Suprapubic skin (tissue), 4 donors: ENCODE results near the gene PSME3IP1.

Experiments used
- CTCF ChIP-seq, 2 donors: fragments of 200-600 bp in 1 of 2; fragments of 450-650 bp in 1 of 2; sonication (generic) in 1 of 2; IDR thresholded peaks; one replicate each; pipeline ENCODE4 v1.5.1; 2016 to 2019; ENCODE audit warnings: antibody characterized with exemption in 2 of 2, mild to moderate bottlenecking in 1 of 2, moderate library complexity in 1 of 2
- POLR2A ChIP-seq, 2 donors: fragments of 450-650 bp; IDR thresholded peaks; one replicate each; pipeline ENCODE4 v1.6.1; 2017; ENCODE audit warnings: antibody characterized with exemption in 2 of 2, mild to moderate bottlenecking in 2 of 2, moderate library complexity in 2 of 2
- POLR2AphosphoS5 ChIP-seq, 3 donors: sonication (generic); formaldehyde crosslinking; IDR thresholded peaks; one replicate each; pipeline ENCODE4 v1.6.1; 2017; ENCODE audit warnings: antibody characterized with exemption in 3 of 3

GRCh38 chr16:57151369-57151768, 34.5 kb downstream of the PSME3IP1 start:
- TF ChIP-seq POLR2AphosphoS5 (IDR thresholded peaks at IDR 0.05) (no peak), CTCF (IDR thresholded peaks at IDR 0.05) (no peak), POLR2A (IDR thresholded peaks at IDR 0.05) (no peak)
